Caco-2 (cell line): Measurements from ENCODE around the gene ERN2. TPM values are rescaled to one million over a fixed set of nuclear protein-coding genes. Genes with fewer than 3 reads are reported as not detected.
"Not testable (repeated sequence)": the region's sequence is repeated elsewhere in the genome, so short reads cannot be mapped to it uniquely, and the experiment has no call there.

Experiments used
- BruUV-seq: library from RNA; stranded (reverse); fragments of 400-500 nt; replicated peaks from 2 replicates; lab custom pipeline; 2021; lab: Mats Ljungman, UMichigan
- CTCF ChIA-PET: fragments of 300-600 bp; sonication (Branson Sonifier 250); formaldehyde crosslinking; loops from one replicate; lab custom pipeline; 2022; ENCODE audit warnings: antibody characterized with exemption; lab: Charles Lee
- POLR2A ChIA-PET: fragments of 300-600 bp; sonication (Branson Sonifier 250); formaldehyde crosslinking; loops from one replicate; lab custom pipeline; 2022; ENCODE audit warnings: antibody characterized with exemption; lab: Charles Lee
- DNase-seq, 2 experiments: peaks; one replicate each; pipeline versions ENCODE4 v3.0.0 to v3.0.0-alpha.2; 2020 to 2022
- H3K27me3 ChIP-seq: replicated peaks from 2 replicates; pipeline ENCODE4 v1.6.0; 2011; ENCODE audit warnings: low read length; ENCODE audit not compliant: control insufficient read depth, insufficient read depth
- H3K36me3 ChIP-seq: 2 replicates; pipeline ENCODE4 v1.5.1; 2011; ENCODE audit warnings: low read length; ENCODE audit not compliant: control insufficient read depth, insufficient read depth
- H3K4me1 ChIP-seq: fragments of 250-450 bp; sonication (Bioruptor Pico); 2 replicates; pipeline ENCODE4 v1.5.1; 2020; ENCODE audit warnings: mild to moderate bottlenecking
- H3K4me3 ChIP-seq: 2 replicates; pipeline ENCODE4 v1.5.1; 2011; ENCODE audit warnings: low read depth, mild to moderate bottlenecking, control low read depth, low read length
- H3K9me3 ChIP-seq: fragments of 250-450 bp; sonication (Bioruptor Pico); 2 replicates; pipeline ENCODE4 v1.5.1; 2020; ENCODE audit warnings: mild to moderate bottlenecking, moderate library complexity
- H3K27ac Mint-ChIP-seq: one replicate; pipeline ENCODE4 v1.8.0; 2022; ENCODE audit warnings: mixed read lengths; ENCODE audit not compliant: unreplicated experiment
- H3K27me3 Mint-ChIP-seq: one replicate; pipeline ENCODE4 v1.8.0; 2022; ENCODE audit warnings: mixed read lengths; ENCODE audit not compliant: insufficient read depth, unreplicated experiment
- H3K36me3 Mint-ChIP-seq: one replicate; pipeline ENCODE4 v1.8.0; 2022; ENCODE audit warnings: mild to moderate bottlenecking, mixed read lengths; ENCODE audit not compliant: insufficient read depth, unreplicated experiment
- H3K4me1 Mint-ChIP-seq: one replicate; pipeline ENCODE4 v1.8.0; 2022; ENCODE audit warnings: low read depth, mixed read lengths; ENCODE audit not compliant: unreplicated experiment
- H3K4me3 Mint-ChIP-seq: one replicate; pipeline ENCODE4 v1.8.0; 2022; ENCODE audit warnings: mild to moderate bottlenecking, moderate library complexity, mixed read lengths; ENCODE audit not compliant: unreplicated experiment
- H3K9me3 Mint-ChIP-seq: one replicate; pipeline ENCODE4 v1.8.0; 2022; ENCODE audit warnings: mixed read lengths; ENCODE audit not compliant: unreplicated experiment
- CTCF ChIP-seq, 2 experiments: fragments of 200-600 bp in 1 of 2; IDR thresholded peaks; 1 replicate in 1 of 2; 2 replicates in 1 of 2; pipeline versions ENCODE4 v1.5.1 to v1.8.0; 2011 to 2022; ENCODE audit warnings: antibody characterized with exemption in 1 of 2, control low read depth in 1 of 2, inconsistent platforms in 1 of 2, low read depth in 1 of 2, low read length in 1 of 2, mild to moderate bottlenecking in 1 of 2, moderate library complexity in 1 of 2; ENCODE audit not compliant: insufficient read depth in 1 of 2, severe bottlenecking in 1 of 2, unreplicated experiment in 1 of 2
- intact Hi-C: fragments of 100-400 bp; cut with micrococcal nuclease; formaldehyde crosslinking; loops from one replicate; pipeline ENCODE4 v1.10.0; 2022; ENCODE audit not compliant: unreplicated experiment
- total RNA-seq: library from RNA; stranded (reverse); gene quantifications from 2 replicates; pipeline ENCODE4 v1.2.3, GENCODE V29; 2022

The ERN2 gene
- total RNA-seq, 1 experiment from 2014 or later: not detected

GRCh38 chr16:23741675-23742303 lies 28.8 kb upstream of the ERN2 start:
- CTCF ChIA-PET: interaction anchor here (0.7 kb wide), 1 partner anchor 524 kb away, joined by 3 read pairs; no protein-coding TSS in a partner anchor
- no peak for DNase-seq
- H3K36me3 Mint-ChIP-seq: no peaks in the 10 kb centered on the region
- no peak overlapping the region for H3K4me3 ChIP-seq
- H3K36me3 ChIP-seq: no peaks in the 10 kb centered on the region
- H3K9me3 Mint-ChIP-seq: no peaks in the 10 kb centered on the region
- no peaks in the 10 kb centered on the region for H3K9me3 ChIP-seq
- H3K4me3 Mint-ChIP-seq: no peak overlapping the region
- no peak overlapping the region for H3K27ac Mint-ChIP-seq
- H3K4me1 ChIP-seq: no peaks in the 10 kb centered on the region
- no peak for TF ChIP-seq CTCF (IDR thresholded peaks at IDR 0.05; ENCODE audit: insufficient read depth in 1 of 2, low read depth in 1 of 2, low read length in 1 of 2, severe bottlenecking in 1 of 2, unreplicated experiment in 1 of 2)
- BruUV-seq: no TSS peak
- intact Hi-C loops: no loop called here
- no peaks in the 10 kb centered on the region for H3K27me3 ChIP-seq
- H3K4me1 Mint-ChIP-seq: no peaks in the 10 kb centered on the region
- POLR2A ChIA-PET: no interaction called here
- H3K27me3 Mint-ChIP-seq: peaks cover 8% of the 10 kb centered on the region

- BruUV-seq: no TSS peak
- no peak for DNase-seq
- H3K27me3 Mint-ChIP-seq: peaks cover 5% of the 10 kb centered on the region
Observed at GRCh38 chr16:23739516-23739915, 26.5 kb upstream of the ERN2 start.

GRCh38 chr16:23737423-23738028 lies 24.5 kb upstream of the ERN2 start:
- H3K9me3 ChIP-seq, H3K27ac Mint-ChIP-seq, H3K4me3 Mint-ChIP-seq, H3K27me3 ChIP-seq, intact Hi-C loops, H3K4me3 ChIP-seq, DNase-seq, CTCF ChIA-PET, H3K27me3 Mint-ChIP-seq, H3K4me1 ChIP-seq, H3K4me1 Mint-ChIP-seq, H3K36me3 Mint-ChIP-seq, H3K9me3 Mint-ChIP-seq, POLR2A ChIA-PET, H3K36me3 ChIP-seq, BruUV-seq: not testable (repeated sequence)

More at GRCh38 chr16:23739516-23739915, 26.5 kb upstream of the ERN2 start:
- H3K4me3 Mint-ChIP-seq: no peak overlapping the region
- no peaks in the 10 kb centered on the region for H3K36me3 ChIP-seq
- H3K9me3 Mint-ChIP-seq: no peaks in the 10 kb centered on the region
- POLR2A ChIA-PET: no interaction called here
- no peak overlapping the region for H3K27ac Mint-ChIP-seq
- no peaks in the 10 kb centered on the region for H3K4me1 ChIP-seq
- H3K4me1 Mint-ChIP-seq: no peaks in the 10 kb centered on the region
- H3K4me3 ChIP-seq: no peak overlapping the region
- intact Hi-C loops: no loop called here
- H3K36me3 Mint-ChIP-seq: no peaks in the 10 kb centered on the region
- CTCF ChIA-PET: no interaction called here
- no peaks in the 10 kb centered on the region for H3K27me3 ChIP-seq
- no peaks in the 10 kb centered on the region for H3K9me3 ChIP-seq
- TF ChIP-seq CTCF (IDR thresholded peaks at IDR 0.05; ENCODE audit: insufficient read depth in 1 of 2, low read depth in 1 of 2, low read length in 1 of 2, severe bottlenecking in 1 of 2, unreplicated experiment in 1 of 2): no peak
